NCI-H446 treated with DMSO at 0.1 percent for 48 hours (cell line): ENCODE measurements around the gene IL3RA.
"Not testable (repeated sequence)": the region's sequence is repeated elsewhere in the genome, so short reads cannot be mapped to it uniquely, and the experiment has no call there.

Experiments used
- DNase-seq: peaks from one replicate; lab custom pipeline; 2025; lab: John Stamatoyannopoulos, UW

IL3RA gene

DNA sequence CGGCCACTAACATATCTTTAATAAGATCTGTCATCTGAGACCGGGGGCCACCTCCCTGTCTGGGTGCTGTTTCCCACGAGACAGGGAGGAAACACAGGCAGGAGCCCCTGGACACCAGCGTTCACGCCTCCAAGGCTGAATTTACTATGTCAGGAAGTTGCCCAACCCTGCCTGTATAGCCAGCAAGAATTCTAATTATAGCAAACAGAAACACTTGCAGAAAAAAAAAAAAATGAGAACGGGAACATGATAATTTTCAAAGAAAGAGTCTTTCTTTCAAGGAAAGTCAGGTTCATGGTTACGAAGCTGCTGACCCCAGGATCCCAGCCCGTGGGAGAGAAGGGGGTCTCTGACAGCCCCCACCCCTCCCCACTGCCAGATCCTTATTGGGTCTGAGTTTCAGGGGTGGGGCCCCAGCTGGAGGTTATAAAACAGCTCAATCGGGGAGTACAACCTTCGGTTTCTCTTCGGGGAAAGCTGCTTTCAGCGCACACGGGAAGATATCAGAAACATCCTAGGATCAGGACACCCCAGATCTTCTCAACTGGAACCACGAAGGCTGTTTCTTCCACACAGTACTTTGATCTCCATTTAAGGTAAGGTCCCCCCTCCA is at the start of gene IL3RA:
Gene IL3RA (plus strand): TSS at position 455 of the 613 bp plus-strand sequence. CDS start 4,981 bp downstream, outside the sequence.
- DNase-seq = no peak

DNA sequence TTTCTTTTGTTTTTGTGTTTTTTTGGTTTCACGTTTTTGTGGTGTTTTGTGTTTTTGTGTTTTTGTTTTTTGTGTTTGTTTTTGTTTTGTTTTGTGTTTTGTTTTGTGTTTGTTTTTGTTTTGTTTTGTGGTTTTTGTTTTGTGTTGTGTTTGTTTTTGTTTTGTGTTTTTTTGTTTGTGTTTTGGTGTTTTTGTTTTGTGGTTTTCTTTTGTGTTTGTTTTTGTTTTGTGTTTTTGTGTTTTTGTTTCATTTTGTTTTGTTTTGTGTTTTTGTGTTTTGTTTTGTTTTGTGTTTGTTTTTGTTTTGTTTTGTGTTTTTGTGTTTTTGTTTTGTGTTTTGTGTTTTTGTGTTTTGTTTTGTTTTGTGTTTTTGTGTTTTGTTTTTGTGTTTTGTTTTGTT is 47.0 kb upstream of the IL3RA start:
- DNase-seq = no peak

DNA sequence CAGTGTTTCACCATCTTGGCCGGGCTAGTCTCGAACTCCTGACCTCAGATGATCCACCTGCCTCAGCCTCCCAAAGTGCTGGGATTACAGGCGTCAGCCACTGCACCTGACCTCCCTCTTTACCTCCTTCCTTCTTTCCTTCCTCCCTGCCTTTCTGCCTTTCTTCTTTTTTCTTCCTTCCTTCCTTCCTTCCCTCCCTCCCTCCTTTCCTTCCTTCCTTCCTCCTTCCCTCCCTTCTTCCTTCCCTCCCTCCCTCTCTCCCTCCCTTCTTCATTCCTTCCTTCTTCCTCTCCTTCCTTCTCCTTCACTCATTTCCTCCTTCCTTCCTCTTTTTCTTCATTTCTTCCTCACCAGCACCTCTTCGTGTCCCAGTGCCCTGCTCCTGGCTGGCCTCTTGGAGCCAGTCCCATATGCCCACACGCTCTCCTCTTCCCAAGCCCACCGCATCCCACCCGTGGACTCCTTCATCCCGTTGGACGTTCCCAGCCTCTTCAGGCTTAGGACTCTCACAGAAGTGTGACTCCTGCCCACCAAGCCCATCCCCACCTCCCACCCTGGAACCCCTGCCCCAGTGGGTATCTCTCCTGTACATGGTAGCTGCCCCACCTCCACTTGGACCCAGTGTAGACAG is 45.4 kb upstream of the IL3RA start:
- DNase-seq = no peak

DNA sequence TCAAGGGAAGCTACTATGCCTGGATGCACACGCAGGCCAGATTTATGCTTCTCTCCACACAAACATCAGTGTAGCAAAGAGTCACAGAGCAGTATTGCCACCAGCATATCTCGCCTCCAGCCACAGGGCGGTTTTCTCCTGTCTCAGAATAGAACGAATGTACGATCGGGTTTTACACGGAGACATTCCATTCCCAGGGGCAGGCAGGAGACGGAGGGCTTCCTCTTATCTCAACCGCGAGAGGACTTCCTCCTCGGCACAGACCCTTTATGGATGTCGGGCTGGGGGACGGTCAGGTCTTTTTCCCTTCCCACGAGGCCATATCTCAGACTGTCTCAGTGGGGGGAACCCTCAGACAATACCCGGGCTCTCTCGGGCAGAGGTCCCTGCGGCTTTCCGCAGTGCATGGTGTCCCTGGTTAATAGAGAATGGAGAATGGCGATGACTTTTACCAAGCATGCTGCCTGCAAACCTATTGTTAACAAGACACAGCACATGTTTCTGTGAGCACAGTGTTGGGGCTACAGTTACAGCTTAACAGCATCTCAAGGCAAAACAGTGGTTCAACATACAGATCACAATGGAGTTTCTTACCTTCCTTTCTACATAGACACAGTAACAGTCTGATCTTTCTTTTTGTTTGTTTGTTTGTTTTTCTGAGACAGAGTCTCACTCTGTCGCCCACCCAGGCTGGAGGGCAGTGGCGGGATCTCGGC is 43.9 kb upstream of the IL3RA start:
- DNase-seq = no peak

DNA sequence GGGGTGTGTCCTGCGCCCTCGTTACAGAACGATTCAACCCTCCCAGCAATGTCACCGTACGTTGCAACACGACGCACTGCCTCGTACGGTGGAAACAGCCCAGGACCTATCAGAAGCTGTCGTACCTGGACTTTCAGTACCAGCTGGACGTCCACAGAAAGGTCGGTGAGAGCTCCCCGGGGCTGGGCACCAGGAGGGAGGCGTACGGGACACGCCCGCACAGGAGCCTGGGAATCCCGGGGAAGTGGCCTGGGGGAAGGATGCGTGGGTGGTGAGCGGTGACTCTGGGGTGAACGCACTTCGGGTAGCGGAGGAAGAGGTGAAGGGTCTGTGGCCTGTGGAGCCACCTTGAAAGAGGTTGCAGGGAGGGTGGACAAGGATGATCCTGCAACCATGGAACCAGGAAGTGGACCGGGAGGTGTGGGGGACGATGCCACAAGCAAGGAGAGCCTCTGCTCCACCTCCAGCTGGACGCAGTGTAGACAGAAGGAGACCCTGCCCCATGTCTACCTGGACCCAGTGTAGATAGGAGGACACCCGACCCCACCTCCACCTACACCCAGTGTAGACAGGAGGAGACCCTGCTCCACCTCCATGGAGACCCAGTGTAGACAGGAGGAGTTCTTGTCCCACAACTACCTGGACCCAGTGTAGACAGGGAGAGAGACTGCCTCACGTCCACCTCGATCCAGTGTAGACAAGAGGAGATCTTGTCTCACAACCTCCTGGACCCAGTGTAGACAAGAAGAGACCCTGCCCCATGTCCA is 42.1 kb upstream of the IL3RA start:
- DNase-seq = no peak

DNA sequence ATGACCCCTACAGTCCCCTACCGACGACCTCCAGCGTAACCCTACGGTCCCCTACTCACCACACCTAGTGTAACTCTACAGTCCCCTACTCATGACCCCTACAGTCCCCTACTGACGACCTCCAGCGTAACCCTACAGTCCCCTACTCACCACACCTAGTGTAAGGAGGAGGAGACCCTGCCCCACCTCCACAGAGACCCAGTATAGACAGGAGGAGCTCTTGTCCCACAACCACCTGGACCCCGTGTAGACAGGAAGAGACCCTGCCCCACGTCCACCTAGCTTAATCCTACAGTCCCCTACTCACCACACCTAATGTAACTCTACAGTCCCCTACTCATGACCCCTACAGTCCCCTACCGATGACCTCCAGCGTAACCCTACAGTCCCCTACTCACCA is 41.0 kb upstream of the IL3RA start:
- DNase-seq = no peak

DNA sequence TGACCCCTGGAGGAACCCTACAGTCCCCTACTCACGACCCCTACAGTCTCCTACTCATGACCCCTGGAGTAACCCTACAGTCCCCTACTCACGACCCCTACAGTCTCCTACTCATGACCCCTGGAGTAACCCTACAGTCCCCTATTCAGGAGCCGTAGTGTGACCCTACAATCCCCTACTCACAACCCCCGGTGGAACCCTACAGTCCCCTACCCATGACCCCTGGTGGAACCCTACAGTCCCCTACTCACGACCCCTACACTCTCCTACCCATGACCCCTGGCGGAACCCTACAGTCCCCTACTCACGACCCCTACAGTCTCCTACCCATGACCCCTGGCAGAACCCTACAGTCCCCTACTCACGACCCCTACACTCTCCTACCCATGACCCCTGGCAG is 39.0 kb upstream of the IL3RA start:
- not testable (repeated sequence) for DNase-seq

DNA sequence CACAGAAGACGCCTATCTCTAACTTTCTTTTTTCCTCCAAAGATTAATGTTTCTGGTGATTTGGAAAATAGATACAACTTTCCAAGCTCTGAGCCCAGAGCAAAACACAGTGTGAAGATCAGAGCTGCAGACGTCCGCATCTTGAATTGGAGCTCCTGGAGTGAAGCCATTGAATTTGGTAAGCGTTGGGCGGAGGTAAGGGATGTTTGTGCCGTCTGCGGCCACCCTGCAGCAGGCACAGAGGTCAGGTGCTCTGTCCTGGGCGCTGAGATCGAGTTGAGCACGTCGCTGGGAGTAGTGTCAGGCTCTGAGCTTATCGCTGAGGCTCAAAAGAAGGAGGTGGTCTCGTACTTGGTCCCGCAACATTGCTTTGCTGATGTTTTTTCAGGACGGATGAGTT is 36.1 kb upstream of the IL3RA start:
- DNase-seq = no peak

DNA sequence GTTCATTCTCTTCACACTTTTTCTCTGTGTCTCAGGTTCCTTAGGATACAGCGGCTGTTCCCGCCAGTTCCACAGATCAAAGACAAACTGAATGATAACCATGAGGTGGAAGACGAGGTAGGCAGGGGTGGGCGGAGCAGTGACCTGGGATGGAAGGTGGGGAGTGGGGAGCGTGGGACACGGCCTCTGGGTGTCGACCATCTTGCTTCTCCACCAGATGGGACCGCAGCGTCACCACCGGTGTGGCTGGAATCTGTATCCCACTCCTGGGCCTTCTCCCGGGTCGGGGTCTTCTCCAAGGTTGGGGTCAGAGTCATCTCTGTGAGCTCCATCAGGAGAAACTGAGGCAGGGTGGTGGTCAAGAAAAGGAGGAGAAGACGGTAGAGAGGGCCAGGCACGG is 31.2 kb upstream of the IL3RA start:
- DNase-seq = no peak

DNA sequence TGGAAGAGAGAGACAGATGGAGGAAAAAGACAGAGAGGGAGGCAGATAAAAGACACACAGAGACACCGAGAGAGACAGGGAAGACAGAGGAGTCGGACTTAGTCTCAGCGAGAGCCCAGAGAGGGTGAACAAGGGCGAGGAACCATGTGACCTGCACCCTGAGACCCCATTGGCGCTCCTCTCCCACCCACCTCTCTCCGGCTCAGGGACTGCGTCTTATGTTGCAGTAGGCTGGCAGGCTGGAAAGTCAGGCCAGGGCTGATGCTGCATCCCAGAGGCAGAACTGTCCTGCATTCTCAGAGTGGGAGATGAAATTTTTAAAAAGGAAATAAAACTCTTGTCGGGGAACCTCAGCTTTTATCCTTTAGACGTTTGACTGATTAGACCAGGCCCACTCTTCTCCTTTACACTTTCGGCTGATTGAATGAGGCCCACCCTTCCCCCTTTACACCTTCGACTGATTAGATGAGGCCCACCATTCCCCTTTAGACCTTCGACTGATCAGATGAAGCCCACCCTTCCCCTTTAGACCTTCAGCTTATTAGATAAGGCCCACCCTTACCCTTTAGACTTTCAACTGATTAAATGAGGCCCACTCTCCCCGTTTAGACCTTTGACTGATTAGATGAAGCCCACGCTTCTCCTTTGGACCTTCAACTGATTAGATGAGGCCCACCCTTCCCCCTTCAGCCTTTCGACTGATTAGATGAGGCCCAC is 29.5 kb upstream of the IL3RA start:
- no peak for DNase-seq

DNA sequence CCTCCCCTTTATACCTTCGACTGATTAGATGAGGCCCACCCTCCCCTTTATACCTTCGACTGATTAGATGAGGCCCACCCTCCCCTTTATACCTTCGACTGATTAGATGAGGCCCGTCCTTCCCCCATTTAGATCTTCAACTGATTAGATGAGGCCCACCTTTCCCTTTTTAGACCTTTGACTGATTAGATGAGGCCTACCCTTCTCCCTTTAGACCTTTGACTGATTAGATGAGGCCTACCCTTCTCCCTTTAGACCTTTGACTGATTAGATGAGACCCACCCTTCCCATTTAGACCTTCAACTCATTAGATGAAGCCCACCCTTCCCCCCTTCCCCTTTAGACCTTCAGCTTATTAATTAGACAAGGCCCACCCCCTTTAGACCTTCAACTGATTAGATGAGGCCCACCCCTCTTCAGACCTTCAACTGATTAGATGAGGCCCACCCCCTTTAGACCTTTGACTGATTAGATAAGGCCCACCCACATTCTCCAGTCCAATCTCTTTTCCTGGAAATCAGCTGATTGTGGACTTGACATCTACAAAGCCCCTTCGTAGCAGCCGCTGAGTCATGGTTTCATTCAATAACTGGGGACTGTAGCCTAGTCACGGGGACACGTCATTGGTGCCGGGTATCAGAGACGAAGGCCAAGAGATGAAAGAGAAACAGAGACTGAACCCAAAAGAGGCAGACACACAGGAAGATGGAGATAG is 28.8 kb upstream of the IL3RA start:
- DNase-seq = no peak

DNA sequence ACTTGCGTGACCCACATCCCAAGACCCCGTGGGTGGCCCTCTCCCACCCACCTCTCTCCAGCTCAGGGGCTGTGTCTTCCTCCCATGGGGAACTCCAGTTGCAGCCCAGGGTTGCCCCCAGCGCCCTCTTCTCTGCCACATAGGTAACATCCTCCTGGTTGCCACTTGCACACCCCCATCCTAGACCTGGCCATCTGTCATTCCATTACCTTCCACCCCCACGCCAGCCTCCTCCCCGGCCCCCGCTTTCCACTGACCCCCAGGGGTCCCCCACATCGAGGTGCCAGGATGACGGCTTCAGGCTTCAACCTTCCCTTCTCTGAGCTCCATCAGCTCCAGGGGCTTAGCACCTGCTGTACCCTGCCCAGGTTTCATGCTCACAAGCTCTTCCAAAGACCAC is 28.1 kb upstream of the IL3RA start:
- no peak for DNase-seq

DNA sequence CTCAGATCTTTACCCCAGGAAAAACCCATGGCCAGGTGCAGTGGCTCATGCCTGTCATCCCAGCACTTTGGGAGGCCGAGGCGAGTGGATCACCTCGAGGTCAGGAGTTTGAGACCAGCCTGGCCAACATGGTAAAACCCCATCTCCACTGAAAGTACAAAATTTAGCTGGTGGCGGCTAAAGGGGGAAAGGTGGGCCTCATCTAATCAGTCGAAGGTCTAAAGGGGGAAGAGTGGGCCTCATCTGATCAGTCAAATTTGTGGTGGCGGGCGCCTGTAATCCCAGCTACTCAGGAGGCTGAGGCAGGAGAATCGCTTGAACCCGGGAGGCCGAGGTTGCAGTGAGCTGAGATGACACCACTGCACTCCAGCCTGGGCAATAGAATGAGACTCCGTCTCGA is 27.7 kb upstream of the IL3RA start:
- DNase-seq = not testable (repeated sequence)

DNA sequence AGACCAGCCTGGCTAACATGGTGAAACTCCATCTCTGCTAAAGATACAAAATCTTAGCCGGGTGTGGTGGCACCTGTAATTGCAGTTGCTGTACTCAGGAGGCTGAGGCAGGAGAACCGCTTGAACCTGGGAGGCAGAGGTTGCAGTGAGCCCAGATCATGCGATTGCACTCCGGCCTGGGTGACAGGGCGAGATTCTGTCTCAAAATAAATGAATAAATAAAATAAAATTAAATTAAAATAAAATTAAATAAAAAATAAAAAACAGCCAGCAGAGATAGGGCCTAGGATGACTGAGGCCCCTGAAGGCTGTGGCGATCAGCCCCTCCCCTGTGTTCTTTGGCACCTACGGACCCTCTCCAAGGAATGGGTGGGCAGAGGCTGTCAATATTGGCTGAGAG is 22.8 kb upstream of the IL3RA start:
- DNase-seq = no peak

DNA sequence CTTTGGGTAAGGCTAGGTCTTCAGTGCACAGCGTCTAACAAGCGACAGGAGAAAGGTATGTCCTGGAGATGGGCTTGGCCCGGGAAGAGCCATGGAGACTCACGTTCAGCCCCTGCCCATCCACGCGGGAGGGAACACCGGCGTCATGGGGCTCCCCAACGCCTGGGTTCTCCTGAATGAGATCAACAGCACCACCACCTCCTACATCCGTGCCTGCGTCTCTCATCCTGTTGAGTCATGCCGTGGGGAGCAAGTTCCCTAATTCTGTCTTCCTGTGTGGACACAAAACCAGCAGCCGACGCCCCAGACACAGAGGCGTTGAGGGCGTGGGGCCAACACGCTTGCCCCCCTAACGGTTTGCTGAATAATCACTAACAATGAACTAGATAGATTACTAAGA is 20.1 kb upstream of the IL3RA start:
- no peak for DNase-seq

DNA sequence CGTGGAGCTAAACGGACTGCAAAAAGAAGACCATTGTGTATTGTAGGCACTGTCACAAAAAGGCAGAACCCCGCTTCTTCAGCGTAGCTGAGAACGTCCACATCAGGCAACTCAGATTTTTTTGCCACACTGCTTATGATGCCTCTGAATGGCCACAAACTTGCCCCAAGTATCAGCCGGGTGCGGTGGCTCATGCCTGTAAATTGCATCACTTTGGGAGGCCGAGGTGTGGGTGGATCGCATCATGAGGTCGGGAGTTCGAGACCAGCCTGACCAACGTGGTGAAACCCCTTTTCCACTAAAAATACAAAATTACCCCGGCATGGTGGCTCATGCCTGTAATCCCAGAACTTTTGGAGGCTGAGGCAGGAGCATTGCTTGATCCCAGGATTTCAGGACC is 14.9 kb upstream of the IL3RA start:
- no peak for DNase-seq

DNA sequence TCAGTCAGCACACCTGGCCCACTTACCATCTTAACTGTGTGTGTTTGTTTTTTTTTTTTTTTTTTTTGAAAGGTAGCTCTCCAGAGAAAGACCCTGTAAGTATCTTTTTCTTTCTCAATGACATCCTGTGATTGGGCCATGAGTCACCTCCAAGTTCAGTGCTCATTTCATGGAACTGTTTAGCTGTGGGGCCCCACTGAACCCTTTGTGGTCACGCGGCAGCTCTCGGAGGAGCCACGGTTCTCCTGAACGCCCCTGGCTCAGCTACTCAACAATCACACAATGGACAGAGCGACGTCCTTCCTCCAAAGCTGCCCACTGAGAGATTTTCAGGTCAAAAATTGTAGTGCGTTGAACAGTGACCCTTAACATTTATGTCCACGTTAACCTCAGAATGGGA is 14.2 kb upstream of the IL3RA start:
- DNase-seq = no peak

DNA sequence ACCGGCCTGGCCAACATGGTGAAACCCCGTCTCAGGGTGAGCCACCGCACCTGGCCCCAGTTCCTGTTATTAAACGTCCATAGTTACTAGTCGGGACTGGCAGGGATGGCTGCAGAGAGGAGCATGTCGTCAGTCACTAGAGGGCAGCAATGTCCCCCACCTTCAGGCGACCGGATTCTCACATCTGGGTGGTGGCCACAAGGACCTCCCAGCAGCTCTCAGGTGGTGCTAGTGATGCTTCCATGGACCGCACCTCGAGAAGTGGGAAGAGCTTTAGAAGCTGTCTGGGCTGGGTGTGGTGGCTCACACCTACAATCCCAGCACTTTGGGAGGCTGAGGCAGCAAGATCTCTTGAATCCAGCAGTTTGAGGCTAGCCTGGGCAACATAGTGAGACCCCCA is 13.3 kb upstream of the IL3RA start:
- DNase-seq = no peak

DNA sequence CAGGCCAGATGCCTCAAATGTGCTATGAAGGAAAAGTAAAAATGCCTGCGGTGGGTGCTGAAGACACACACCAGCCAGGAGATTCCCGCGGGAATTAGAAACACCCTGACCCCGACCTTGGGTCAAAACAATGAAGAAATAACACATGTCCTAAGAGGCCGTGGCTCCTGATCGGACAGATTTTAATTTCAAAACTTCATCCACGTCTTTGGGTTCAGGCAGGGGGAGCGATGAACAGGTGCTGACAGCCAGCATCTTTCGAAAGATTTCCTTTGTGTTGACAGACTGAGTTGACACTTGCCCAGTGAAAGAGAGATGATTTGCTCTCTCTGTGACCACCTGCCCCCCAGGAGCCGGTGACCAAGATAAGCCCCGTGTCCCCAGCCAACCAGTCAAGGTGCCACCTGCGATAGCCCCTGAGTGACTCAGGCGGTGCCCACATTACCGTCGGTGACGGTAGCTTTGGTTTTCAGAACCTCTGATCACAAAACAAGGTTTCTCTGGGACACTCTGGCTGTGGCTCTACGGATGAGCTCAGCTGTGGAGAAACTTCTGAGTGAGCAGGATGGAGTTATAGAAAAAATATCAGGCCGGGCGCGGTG is 11.0 kb upstream of the IL3RA start:
- DNase-seq = no peak

DNA sequence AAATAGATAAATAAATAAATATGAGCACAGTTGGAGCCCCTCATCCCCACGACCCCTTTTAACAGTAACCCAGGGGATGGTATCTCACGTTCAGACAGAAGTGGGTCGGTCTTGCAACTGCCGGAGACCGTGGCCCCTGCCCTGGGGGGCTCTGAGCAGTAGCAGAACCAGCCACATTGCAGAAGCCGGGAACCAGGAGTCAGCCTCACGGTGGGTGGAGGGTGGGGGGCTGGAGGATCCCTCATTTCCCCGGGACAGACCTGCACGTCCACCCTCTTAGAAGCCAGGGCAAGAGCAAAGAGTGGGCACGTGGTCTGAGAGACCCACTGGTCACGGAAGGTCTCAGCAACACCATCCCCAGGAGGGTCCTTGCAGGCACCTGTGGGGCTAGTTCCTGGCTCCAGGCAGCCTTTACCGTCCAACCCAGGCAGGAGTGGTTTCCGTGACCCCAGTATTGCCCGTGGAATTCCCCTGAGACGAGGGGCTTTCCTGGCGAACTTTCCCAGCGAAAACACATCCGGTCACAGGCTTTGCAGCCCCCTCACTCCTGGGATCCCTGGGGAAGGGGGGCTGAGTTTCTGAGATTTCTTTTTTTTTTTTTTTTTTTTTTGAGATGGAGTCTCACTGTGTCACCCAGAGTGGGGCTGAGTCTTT is 8.8 kb upstream of the IL3RA start:
- DNase-seq = no peak

DNA sequence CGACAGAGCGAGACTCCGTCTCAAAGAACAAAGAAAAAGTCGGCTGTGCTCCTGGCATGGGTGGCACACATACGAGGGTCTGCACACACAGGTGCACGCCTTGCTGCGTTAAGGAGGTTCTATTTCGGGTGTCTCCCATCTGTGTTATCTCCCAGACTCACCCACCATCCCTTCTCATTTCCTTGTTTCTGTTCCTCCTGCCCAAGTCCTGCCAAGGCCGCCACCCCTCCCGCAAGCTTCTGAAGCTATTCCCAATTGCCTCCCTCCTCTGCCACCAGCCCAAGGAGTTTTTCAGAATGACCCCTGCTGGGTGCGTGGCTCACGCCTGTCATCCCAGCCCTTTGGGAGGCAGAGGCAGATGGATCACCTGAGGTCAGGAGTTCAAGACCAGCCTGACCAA is 6.0 kb upstream of the IL3RA start:
- DNase-seq = no peak
